Fibroblast of lung (primary cell): Measurements from ENCODE around the gene ST8SIA6.

Source experiments
- EZH2 ChIP-seq: IDR thresholded peaks from 2 replicates; pipeline ENCODE4 v1.5.1; 2012; ENCODE audit warnings: low read length, control low read depth, mild to moderate bottlenecking; ENCODE audit errors: missing control alignments
- TF ChIP-seq, protein P1 (sequence below), 2 donors: IDR thresholded peaks in 1 of 2; conservative IDR thresholded peaks in 1 of 2; 1 replicate in 1 of 2; 2 replicates in 1 of 2; pipeline ENCODE4 v1.5.1; 2011 to 2012; ENCODE audit warnings: low read length in 2 of 2, control low read depth in 1 of 2, inconsistent platforms in 1 of 2, low read depth in 1 of 2, mild to moderate bottlenecking in 1 of 2

GRCh38 chr10:17425584-17426262 lies 28.7 kb downstream of the ST8SIA6 start:
- no peak for TF ChIP-seq EZH2
- TF ChIP-seq, protein P1, sequence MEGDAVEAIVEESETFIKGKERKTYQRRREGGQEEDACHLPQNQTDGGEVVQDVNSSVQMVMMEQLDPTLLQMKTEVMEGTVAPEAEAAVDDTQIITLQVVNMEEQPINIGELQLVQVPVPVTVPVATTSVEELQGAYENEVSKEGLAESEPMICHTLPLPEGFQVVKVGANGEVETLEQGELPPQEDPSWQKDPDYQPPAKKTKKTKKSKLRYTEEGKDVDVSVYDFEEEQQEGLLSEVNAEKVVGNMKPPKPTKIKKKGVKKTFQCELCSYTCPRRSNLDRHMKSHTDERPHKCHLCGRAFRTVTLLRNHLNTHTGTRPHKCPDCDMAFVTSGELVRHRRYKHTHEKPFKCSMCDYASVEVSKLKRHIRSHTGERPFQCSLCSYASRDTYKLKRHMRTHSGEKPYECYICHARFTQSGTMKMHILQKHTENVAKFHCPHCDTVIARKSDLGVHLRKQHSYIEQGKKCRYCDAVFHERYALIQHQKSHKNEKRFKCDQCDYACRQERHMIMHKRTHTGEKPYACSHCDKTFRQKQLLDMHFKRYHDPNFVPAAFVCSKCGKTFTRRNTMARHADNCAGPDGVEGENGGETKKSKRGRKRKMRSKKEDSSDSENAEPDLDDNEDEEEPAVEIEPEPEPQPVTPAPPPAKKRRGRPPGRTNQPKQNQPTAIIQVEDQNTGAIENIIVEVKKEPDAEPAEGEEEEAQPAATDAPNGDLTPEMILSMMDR (conservative IDR thresholded peaks at IDR 0.05 in 1 of 2, IDR thresholded peaks at IDR 0.05 in 1 of 2; ENCODE audit: low read depth in 1 of 2, low read length in 2 of 2) = no peak
